Cardiac fibroblast (primary cell): ENCODE data around the gene TXNRD2.
A peak's percentile ranks its signal among the peaks of the same experiment; 100 is the strongest.

Experiments used
- DNase-seq, 2 donors: peaks; one replicate each; pipeline versions ENCODE4 v3.0.0 to v3.0.0-alpha.2; 2010; ENCODE audit warnings: low read depth in 2 of 2
- H3K4me3 ChIP-seq, 2 donors: replicated peaks in 1 of 2; 1 replicate in 1 of 2; 2 replicates in 1 of 2; pipeline ENCODE4 v1.5.1; 2011; ENCODE audit warnings: low read depth in 2 of 2, low read length in 2 of 2, mild to moderate bottlenecking in 2 of 2, moderate library complexity in 1 of 2
- TF ChIP-seq, protein P1 (sequence below): IDR thresholded peaks from one replicate; pipeline ENCODE4 v1.5.1; 2011; ENCODE audit warnings: low read depth, mild to moderate bottlenecking, low read length, inconsistent platforms

The TXNRD2 gene

DNA sequence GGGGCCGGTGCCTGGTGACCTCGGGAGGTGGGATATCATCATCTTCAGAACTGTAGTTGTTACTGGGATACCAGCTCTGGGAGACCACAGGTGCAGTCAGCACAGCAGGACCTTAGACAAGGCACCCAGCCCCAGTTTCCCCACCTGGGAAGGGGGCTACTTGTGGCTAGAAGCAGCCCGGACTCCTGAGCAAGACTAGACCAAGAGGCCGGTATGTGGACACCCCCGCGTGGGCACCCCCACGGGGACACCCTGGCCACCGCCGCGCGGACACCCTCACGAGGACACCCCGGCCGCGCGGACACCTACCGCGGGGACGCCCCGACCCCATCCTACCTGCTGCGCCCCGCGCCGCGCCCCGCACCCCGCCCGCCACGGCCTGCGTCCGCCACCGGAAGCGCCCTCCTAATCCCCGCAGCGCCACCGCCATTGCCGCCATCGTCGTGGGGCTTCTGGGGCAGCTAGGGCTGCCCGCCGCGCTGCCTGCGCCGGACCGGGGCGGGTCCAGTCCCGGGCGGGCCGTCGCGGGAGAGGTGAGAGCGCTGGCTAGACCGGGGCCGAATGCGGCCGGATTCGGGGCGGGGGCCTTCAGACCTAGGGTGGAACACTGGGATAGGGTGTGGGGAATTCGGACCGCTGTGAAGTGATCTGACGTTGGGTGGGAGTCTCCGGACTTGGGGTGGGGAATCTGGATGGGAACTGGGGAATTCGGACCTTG is at the start of gene TXNRD2, which contains the start of gene COMT:
Gene TXNRD2, minus strand, starts transcription at position 454 of the 718 bp plus-strand sequence. Its CDS starts 15 bp downstream, at position 439.
Gene COMT, plus strand, starts transcription at position 408 of the 718 bp plus-strand sequence. CDS start 20,755 bp downstream, outside the sequence.
- peak within 1 kb of the TSS; percentile 78 to 80 for H3K4me3 ChIP-seq
- TF ChIP-seq, protein P1, sequence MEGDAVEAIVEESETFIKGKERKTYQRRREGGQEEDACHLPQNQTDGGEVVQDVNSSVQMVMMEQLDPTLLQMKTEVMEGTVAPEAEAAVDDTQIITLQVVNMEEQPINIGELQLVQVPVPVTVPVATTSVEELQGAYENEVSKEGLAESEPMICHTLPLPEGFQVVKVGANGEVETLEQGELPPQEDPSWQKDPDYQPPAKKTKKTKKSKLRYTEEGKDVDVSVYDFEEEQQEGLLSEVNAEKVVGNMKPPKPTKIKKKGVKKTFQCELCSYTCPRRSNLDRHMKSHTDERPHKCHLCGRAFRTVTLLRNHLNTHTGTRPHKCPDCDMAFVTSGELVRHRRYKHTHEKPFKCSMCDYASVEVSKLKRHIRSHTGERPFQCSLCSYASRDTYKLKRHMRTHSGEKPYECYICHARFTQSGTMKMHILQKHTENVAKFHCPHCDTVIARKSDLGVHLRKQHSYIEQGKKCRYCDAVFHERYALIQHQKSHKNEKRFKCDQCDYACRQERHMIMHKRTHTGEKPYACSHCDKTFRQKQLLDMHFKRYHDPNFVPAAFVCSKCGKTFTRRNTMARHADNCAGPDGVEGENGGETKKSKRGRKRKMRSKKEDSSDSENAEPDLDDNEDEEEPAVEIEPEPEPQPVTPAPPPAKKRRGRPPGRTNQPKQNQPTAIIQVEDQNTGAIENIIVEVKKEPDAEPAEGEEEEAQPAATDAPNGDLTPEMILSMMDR: no peak
- DNase-seq: peak; percentile 55 to 72

DNA sequence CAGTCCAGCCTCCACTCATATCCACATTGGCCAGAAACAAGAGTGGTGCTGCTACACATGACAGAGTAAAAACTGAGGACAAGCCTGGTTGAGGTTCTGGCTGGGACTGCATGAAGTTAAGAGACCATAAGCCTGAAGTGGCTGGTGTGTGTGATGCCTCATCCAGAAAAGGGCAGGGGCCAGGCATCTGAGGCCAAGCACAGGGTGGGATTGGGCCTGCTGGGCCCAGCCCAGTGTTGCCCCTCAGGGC is 49.7 kb upstream of the TXNRD2 start:
- DNase-seq: no peak
- TF ChIP-seq, protein P1: no peak
- H3K4me3 ChIP-seq: no peak overlapping the region

DNA sequence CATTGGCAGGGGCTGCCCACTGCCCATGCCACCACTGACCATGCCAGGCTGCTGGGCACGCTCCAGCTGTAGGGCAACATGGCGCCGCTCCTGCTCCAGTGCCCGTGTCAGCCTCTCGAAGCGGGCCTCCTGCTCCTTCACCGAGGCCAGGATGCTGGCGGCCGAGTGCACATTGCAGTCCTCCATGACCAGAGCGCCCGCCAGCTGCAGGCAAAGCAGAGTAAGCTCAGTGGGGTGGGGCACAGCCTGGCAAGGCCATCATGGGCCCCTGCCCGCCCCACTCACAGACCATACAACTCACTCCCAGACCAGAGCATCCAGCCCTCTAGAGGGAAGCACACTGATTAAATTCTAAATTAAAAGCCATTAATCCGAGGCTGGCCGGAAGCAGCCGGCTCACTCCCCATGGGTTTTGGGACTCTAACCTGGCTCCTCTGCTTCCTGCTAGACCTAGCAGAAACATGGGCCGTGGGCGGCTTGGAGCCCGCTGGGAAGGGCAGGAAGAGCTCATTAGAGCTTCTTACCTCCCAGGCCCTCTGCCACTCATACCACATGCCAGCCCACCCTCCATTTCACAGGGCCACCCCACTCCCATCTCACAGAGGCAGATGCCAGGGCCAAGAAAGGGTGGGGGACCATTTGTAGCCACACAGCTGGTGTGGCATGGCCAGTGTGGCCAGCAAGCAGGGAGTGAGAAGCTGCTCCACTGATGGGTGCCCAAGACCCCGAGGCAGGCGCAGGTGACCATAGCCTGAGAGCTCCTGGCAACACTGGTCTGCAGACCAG is 49.2 kb upstream of the TXNRD2 start:
- no peak for DNase-seq
- TF ChIP-seq, protein P1: no peak
- H3K4me3 ChIP-seq: no peak overlapping the region

GRCh38 chr22:19990188-19990587 is 48.6 kb upstream of the TXNRD2 start:
- no peak overlapping the region for H3K4me3 ChIP-seq
- no peak for DNase-seq
- TF ChIP-seq, protein P1: no peak

GRCh38 chr22:19989725-19990067 is 48.1 kb upstream of the TXNRD2 start:
- H3K4me3 ChIP-seq: no peak overlapping the region
- TF ChIP-seq, protein P1: no peak
- DNase-seq: no peak

GRCh38 chr22:19988965-19989724 is 47.5 kb upstream of the TXNRD2 start:
- TF ChIP-seq, protein P1: no peak
- no peak overlapping the region for H3K4me3 ChIP-seq

More at GRCh38 chr22:19988965-19989724, 47.5 kb upstream of the TXNRD2 start:
- DNase-seq: no peak
